ENCODE measurements around the gene SULT1C4. TPM values are rescaled to one million over a fixed set of nuclear protein-coding genes. Genes with fewer than 3 reads are reported as not detected.

SULT1C4 gene
- total RNA-seq, 1 experiment from 2014 or later, result 4.3 TPM

DNA sequence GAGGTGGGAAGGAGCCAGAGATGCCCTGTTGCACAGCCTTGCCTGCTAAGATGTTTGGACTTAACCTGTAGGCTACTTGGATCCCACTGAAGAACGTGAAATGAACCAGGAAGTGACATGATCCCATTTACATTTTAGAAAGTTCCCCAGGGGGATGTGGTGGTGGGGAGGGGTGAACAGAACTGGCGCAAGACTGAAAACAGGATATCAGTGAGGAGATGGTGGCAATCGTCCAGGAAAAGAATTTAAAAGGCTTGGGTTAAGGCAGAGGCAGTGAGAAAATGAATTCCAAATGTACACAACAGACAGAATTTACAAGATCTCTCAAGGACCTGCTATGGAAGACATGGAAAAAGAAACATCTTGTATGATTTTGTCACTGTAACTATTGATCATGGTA is 46.8 kb upstream of the SULT1C4 start:
- Mint-ChIP-seq H3K27me3 (ENCODE audit: low read depth) (no peaks in the 10 kb centered on the region; the same call in 1 of the 2 replicates), H3K4me3 (no peak overlapping the region), H3K4me1 (no peaks in the 10 kb centered on the region), H3K36me3 (no peaks in the 10 kb centered on the region), H3K9me3 (no peaks in the 10 kb centered on the region), H3K27ac (no peak overlapping the region)
- no peak for DNase-seq (ENCODE audit: low spot score)
- TF ChIP-seq, protein P1, sequence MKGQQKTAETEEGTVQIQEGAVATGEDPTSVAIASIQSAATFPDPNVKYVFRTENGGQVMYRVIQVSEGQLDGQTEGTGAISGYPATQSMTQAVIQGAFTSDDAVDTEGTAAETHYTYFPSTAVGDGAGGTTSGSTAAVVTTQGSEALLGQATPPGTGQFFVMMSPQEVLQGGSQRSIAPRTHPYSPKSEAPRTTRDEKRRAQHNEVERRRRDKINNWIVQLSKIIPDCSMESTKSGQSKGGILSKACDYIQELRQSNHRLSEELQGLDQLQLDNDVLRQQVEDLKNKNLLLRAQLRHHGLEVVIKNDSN (CRISPR knock-in tag; IDR thresholded peaks at IDR 0.05), result no peak
- TF ChIP-seq ELF4 (CRISPR knock-in tag; IDR thresholded peaks at IDR 0.05; ENCODE audit: low read depth), result no peak
- TF ChIP-seq, protein P2, sequence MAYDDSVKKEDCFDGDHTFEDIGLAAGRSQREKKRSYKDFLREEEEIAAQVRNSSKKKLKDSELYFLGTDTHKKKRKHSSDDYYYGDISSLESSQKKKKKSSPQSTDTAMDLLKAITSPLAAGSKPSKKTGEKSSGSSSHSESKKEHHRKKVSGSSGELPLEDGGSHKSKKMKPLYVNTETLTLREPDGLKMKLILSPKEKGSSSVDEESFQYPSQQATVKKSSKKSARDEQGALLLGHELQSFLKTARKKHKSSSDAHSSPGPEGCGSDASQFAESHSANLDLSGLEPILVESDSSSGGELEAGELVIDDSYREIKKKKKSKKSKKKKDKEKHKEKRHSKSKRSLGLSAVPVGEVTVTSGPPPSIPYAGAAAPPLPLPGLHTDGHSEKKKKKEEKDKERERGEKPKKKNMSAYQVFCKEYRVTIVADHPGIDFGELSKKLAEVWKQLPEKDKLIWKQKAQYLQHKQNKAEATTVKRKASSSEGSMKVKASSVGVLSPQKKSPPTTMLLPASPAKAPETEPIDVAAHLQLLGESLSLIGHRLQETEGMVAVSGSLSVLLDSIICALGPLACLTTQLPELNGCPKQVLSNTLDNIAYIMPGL (CRISPR knock-in tag; IDR thresholded peaks at IDR 0.05), result no peak
- TF ChIP-seq FOXP1 (CRISPR knock-in tag; IDR thresholded peaks at IDR 0.05; ENCODE audit: borderline replicate concordance), result no peak
- TF ChIP-seq NR1H2 (CRISPR knock-in tag; IDR thresholded peaks at IDR 0.05), result no peak
- TF ChIP-seq ZNF317 (CRISPR knock-in tag; IDR thresholded peaks at IDR 0.05; ENCODE audit: borderline replicate concordance, low read depth), result no peak
- TF ChIP-seq, protein P3, sequence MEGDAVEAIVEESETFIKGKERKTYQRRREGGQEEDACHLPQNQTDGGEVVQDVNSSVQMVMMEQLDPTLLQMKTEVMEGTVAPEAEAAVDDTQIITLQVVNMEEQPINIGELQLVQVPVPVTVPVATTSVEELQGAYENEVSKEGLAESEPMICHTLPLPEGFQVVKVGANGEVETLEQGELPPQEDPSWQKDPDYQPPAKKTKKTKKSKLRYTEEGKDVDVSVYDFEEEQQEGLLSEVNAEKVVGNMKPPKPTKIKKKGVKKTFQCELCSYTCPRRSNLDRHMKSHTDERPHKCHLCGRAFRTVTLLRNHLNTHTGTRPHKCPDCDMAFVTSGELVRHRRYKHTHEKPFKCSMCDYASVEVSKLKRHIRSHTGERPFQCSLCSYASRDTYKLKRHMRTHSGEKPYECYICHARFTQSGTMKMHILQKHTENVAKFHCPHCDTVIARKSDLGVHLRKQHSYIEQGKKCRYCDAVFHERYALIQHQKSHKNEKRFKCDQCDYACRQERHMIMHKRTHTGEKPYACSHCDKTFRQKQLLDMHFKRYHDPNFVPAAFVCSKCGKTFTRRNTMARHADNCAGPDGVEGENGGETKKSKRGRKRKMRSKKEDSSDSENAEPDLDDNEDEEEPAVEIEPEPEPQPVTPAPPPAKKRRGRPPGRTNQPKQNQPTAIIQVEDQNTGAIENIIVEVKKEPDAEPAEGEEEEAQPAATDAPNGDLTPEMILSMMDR (IDR thresholded peaks at IDR 0.05), result no peak
- no peak for TF ChIP-seq SP1 (CRISPR knock-in tag; conservative IDR thresholded peaks at IDR 0.05)
- TF ChIP-seq SMAD4 (CRISPR knock-in tag; IDR thresholded peaks at IDR 0.05), result no peak
- TF ChIP-seq, protein P4, sequence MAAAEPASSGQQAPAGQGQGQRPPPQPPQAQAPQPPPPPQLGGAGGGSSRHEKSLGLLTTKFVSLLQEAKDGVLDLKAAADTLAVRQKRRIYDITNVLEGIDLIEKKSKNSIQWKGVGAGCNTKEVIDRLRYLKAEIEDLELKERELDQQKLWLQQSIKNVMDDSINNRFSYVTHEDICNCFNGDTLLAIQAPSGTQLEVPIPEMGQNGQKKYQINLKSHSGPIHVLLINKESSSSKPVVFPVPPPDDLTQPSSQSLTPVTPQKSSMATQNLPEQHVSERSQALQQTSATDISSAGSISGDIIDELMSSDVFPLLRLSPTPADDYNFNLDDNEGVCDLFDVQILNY (CRISPR knock-in tag; IDR thresholded peaks at IDR 0.05), result no peak
- no peak for TF ChIP-seq ZNF423 (CRISPR knock-in tag; IDR thresholded peaks at IDR 0.05)
- TF ChIP-seq RELA (CRISPR knock-in tag; IDR thresholded peaks at IDR 0.05; ENCODE audit: borderline replicate concordance), result no peak
- TF ChIP-seq HMGA2 (CRISPR knock-in tag; IDR thresholded peaks at IDR 0.05), result no peak
- TF ChIP-seq PRRX2 (CRISPR knock-in tag; IDR thresholded peaks at IDR 0.05), result no peak
- TF ChIP-seq, protein P5, sequence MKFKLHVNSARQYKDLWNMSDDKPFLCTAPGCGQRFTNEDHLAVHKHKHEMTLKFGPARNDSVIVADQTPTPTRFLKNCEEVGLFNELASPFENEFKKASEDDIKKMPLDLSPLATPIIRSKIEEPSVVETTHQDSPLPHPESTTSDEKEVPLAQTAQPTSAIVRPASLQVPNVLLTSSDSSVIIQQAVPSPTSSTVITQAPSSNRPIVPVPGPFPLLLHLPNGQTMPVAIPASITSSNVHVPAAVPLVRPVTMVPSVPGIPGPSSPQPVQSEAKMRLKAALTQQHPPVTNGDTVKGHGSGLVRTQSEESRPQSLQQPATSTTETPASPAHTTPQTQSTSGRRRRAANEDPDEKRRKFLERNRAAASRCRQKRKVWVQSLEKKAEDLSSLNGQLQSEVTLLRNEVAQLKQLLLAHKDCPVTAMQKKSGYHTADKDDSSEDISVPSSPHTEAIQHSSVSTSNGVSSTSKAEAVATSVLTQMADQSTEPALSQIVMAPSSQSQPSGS (CRISPR knock-in tag; IDR thresholded peaks at IDR 0.05; ENCODE audit: borderline replicate concordance, low read depth), result no peak
- ChIA-PET POLR2A (no interaction called here), CTCF (no interaction called here)
- ATAC-seq, result no peak

DNA sequence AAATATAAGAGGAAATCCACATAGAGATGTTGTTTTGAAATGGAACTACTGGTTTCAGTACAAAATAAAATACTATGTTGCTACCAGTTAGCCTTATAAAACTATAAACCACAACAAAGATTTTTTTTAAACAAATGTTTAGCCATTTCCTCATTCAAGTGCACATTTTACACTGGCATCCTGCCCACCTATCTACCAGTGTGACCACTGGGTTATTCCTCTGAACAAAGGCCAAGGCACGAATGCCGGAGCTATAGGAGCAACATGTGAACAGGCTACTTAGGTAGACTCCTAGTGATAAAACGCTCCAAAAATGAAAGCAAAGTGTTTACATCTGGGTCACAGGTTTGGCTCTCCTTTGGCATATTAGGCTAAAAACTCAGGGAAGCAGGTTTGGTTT is 31.8 kb upstream of the SULT1C4 start:
- POLR2A ChIA-PET, result no interaction called here

More for the DNA sequence above, 31.8 kb upstream of the SULT1C4 start:
- Mint-ChIP-seq H3K4me1 (no peaks in the 10 kb centered on the region), H3K4me3 (no peak overlapping the region), H3K27ac (no peak overlapping the region), H3K27me3 (ENCODE audit: low read depth) (no peaks in the 10 kb centered on the region), H3K36me3 (no peaks in the 10 kb centered on the region), H3K9me3 (peaks cover 13% of the 10 kb centered on the region)
- ATAC-seq (no peak), DNase-seq (ENCODE audit: low spot score) (no peak)
- CTCF ChIA-PET, result interaction anchor here (1.2 to 1.8 kb wide), 2 partner anchors 239 to 290 kb away, joined by 4 to 6 read pairs; no protein-coding TSS in a partner anchor
- TF ChIP-seq, protein P6, sequence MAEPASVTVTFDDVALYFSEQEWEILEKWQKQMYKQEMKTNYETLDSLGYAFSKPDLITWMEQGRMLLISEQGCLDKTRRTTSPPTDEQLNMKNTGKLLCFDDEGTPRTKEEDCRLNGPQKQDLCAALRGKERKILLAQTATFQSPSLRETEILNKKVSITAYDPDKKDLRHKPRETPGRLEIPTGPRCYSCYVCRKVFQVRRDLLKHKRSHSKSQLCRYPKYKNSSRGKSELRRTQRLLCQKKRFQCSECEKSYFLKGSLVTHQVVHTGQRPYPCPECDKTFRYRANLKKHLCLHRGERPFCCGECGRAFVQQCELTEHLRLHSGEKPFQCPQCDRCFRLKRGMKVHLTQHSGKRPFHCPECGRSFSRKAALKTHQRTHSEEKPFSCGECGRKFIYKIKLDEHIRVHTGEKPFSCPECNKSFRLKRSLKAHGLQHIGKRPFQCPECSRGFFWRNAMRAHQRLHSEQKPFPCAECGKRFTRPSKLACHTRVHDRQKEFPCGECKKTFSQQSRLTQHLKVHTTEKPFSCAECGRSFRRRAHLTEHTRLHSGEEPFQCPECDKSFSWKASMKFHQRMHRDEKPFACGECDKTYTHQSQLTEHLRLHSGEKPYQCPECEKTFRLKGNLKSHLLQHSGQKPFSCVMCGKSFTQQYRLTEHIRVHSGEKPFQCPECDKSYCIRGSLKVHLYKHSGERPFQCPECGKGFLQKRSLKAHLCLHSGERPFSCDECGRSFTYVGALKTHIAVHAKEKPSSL (CRISPR knock-in tag; conservative IDR thresholded peaks at IDR 0.05), result no peak
- no peak for TF ChIP-seq ZNF317 (CRISPR knock-in tag; IDR thresholded peaks at IDR 0.05; ENCODE audit: borderline replicate concordance, low read depth)
- TF ChIP-seq, protein P7, sequence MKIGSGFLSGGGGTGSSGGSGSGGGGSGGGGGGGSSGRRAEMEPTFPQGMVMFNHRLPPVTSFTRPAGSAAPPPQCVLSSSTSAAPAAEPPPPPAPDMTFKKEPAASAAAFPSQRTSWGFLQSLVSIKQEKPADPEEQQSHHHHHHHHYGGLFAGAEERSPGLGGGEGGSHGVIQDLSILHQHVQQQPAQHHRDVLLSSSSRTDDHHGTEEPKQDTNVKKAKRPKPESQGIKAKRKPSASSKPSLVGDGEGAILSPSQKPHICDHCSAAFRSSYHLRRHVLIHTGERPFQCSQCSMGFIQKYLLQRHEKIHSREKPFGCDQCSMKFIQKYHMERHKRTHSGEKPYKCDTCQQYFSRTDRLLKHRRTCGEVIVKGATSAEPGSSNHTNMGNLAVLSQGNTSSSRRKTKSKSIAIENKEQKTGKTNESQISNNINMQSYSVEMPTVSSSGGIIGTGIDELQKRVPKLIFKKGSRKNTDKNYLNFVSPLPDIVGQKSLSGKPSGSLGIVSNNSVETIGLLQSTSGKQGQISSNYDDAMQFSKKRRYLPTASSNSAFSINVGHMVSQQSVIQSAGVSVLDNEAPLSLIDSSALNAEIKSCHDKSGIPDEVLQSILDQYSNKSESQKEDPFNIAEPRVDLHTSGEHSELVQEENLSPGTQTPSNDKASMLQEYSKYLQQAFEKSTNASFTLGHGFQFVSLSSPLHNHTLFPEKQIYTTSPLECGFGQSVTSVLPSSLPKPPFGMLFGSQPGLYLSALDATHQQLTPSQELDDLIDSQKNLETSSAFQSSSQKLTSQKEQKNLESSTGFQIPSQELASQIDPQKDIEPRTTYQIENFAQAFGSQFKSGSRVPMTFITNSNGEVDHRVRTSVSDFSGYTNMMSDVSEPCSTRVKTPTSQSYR (CRISPR knock-in tag; IDR thresholded peaks at IDR 0.05), result no peak
- no peak for TF ChIP-seq FOXP1 (CRISPR knock-in tag; IDR thresholded peaks at IDR 0.05; ENCODE audit: borderline replicate concordance)
- TF ChIP-seq ZBTB21 (CRISPR knock-in tag; IDR thresholded peaks at IDR 0.05; ENCODE audit: borderline replicate concordance), result no peak
- TF ChIP-seq, protein P8, sequence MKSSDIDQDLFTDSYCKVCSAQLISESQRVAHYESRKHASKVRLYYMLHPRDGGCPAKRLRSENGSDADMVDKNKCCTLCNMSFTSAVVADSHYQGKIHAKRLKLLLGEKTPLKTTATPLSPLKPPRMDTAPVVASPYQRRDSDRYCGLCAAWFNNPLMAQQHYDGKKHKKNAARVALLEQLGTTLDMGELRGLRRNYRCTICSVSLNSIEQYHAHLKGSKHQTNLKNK (CRISPR knock-in tag; IDR thresholded peaks at IDR 0.05), result no peak
- TF ChIP-seq, protein P9, sequence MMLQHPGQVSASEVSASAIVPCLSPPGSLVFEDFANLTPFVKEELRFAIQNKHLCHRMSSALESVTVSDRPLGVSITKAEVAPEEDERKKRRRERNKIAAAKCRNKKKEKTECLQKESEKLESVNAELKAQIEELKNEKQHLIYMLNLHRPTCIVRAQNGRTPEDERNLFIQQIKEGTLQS (CRISPR knock-in tag; conservative IDR thresholded peaks at IDR 0.05), result no peak

All from WTC11 (cell line).